Astrocyte of the spinal cord (primary cell): ENCODE results near the gene GRB14.

Experiments
- DNase-seq: peaks from one replicate; pipeline ENCODE4 v3.0.0; 2011; ENCODE audit warnings: low read depth, low spot score
- H3K4me3 ChIP-seq: 2 replicates; pipeline ENCODE4 v1.5.1; 2011; ENCODE audit warnings: low read depth, mild to moderate bottlenecking, low read length, moderate library complexity
- CTCF ChIP-seq: IDR thresholded peaks from 2 replicates; pipeline ENCODE4 v1.5.1; 2012; ENCODE audit warnings: low read depth, mild to moderate bottlenecking, low read length, inconsistent platforms
- in situ Hi-C: cut with HindIII; loops from 2 replicates; pipeline ENCODE4 v1.10.0; 2017; ENCODE audit warnings: low sequenced_read_pairs

Gene GRB14

GRCh38 chr2:164620457-164620856, 825 bp downstream of the GRB14 start:
- TF ChIP-seq CTCF = no peak
- in situ Hi-C loops = no loop called here
- peak overlapping the region; percentile 48 for H3K4me3 ChIP-seq
- no peak for DNase-seq

DNA sequence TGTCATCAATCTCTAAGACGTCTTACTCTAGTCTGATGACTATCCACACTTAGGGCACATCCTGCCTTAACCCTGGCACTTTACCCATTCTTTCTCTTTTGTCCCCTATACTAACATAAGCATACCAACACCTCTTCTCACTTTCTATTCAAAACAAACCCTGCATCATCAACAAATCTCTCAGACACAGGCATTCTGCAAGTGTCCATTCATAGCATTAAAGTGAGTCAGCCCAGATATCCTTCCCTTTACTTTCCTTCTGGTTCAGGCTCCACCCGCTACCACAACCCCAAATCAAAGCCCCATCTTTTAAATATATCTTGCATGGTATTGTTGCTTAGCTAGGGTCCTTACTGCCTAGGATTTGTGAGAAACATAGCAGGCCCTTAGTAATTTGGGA, 3.8 kb downstream of the GRB14 start:
- DNase-seq = peak; percentile 20
- in situ Hi-C loops = no loop called here
- no peak for TF ChIP-seq CTCF
- no peak overlapping the region for H3K4me3 ChIP-seq

DNA sequence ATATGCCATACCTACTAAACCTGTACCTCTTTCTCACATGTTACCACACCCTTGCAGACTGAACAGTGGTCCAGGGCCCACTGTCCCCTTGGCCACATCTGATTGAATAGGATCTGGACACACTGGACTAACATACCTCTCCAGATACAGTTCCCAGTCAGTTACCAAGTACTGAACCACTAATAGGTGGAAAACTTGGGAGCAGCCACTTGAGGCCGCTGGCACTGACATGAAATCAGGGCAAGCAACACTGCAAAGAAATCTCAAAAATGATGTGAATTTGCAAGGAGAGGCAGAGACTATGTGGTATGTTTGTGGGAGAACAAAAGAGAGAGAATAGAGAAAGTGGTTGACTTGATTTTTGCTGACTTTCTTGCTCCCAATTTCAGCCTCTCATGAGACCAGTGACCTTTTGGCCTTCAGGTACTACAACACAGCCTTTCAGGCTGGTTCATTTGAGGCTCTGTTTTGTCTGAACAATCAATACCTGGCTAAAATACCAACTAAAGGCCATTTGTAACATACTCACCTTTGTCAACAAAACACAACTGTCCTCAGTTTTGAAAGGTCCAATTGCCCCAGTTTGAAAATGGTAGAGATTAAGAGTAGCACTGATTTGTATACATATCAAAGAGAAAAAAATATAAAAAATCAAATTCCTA, 7.8 kb downstream of the GRB14 start:
- H3K4me3 ChIP-seq = no peak overlapping the region
- TF ChIP-seq CTCF = no peak
- no peak for DNase-seq
- in situ Hi-C loops = no loop called here

- DNase-seq = no peak
- TF ChIP-seq CTCF = no peak
- in situ Hi-C loops = no loop called here
- H3K4me3 ChIP-seq = no peak overlapping the region
Measured at GRCh38 chr2:164609790-164610189, 11.5 kb downstream of the GRB14 start.

DNA sequence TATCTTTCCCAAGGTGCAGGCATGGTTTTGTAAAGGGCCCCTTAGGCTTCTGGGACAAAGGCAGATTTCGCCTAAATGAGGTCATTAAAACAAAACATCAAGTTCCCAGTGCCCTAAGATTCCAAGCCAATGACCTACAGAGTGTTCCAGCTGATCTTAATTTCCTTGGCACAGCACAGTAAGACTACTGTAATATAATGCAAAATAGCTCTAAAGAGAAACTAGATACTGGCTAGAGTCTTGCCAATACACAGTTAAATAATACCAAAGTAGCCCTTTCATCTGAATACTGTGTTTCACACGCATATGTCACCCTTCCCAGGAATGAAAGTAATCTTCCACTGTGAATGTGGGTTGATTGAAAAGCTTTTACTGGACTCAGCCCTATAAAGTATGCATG, 14.7 kb downstream of the GRB14 start:
- no peak overlapping the region for H3K4me3 ChIP-seq
- no peak for TF ChIP-seq CTCF
- DNase-seq = peak; percentile 69
- in situ Hi-C loops = no loop called here

DNA sequence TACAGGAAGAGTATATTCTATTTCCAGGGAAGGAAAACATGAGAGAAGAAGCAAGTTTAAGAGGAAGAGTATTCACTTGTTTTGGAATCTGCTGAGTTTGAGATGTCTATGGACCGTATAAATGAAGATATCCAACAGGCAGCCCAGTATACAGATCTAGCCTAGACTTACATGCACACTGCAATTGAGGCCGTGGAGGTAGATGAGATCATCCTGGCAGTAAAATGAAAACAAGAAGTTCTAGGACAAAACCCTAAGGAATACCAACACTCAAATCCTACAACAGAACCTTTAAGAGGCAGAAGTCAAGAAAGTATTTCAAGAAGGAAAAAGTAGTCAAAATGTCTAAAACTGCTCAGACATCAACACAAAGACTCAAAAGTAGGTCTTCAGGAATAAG, 16.0 kb downstream of the GRB14 start:
- in situ Hi-C loops = no loop called here
- H3K4me3 ChIP-seq = no peak overlapping the region
- no peak for DNase-seq
- no peak for TF ChIP-seq CTCF
